Medulla oblongata (tissue), 1 donor: ENCODE data around the gene NUP62.
"Not testable (repeated sequence)": the region's sequence is repeated elsewhere in the genome, so short reads cannot be mapped to it uniquely, and the experiment has no call there.

Experiments
- DNase-seq: peaks from one replicate; pipeline ENCODE4 v3.0.0-alpha.2; 2015; ENCODE audit errors: extremely low spot score

The NUP62 gene, protein sequence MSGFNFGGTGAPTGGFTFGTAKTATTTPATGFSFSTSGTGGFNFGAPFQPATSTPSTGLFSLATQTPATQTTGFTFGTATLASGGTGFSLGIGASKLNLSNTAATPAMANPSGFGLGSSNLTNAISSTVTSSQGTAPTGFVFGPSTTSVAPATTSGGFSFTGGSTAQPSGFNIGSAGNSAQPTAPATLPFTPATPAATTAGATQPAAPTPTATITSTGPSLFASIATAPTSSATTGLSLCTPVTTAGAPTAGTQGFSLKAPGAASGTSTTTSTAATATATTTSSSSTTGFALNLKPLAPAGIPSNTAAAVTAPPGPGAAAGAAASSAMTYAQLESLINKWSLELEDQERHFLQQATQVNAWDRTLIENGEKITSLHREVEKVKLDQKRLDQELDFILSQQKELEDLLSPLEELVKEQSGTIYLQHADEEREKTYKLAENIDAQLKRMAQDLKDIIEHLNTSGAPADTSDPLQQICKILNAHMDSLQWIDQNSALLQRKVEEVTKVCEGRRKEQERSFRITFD

DNA sequence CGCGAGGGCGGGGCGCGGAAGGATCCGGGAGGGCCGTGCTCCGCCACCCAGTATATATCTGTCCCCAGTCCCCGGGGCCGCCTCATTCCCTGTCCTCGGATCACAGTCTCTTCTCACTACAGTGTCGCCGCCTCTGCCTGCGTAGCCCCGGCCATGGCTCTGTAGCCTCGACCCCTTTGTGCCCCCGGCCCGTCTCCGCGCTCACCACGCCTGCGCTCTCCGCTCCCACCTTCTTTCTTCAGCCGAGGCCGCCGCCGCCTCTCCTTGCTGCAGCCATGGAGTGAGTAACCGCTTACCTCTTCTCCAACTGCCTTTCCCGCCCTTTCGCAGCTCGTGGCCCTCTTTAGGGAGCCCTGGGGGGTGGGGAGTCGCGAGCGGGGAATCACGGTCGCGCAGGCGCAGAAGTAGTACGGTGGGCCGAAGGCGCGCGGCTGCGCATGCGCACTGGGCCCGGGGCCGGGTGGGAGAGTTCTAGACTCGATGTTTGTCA, at the start of gene NUP62, which contains the start of gene ATF5:
TSS of gene NUP62 (minus strand) at position 384 of the 490 bp plus-strand sequence. CDS start 19,697 bp downstream, outside the sequence.
TSS of gene ATF5 (plus strand) at position 85 of the 490 bp plus-strand sequence. CDS start 1,646 bp downstream, outside the sequence.
- peak; percentile 87 for DNase-seq

DNA sequence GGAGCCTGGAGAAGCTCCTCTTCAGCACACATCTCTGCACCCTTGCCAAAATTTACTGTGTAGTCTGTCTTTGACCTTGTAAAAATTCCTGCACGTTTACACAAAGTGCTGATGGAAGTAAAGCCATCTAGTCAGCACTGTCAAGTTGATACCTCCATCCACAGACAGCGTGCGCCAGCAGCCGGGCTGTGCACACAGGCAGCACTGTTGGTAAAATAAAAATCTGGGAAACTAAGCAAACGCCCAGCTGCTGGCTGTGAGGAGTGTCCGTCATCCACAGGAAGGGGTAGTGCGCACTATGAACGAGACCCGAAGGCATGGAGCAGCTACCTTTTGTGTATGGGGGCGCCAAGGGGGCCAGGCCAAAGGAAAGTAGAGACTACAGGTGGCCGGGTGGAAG, 49.0 kb upstream of the NUP62 start:
- no peak for DNase-seq

DNA sequence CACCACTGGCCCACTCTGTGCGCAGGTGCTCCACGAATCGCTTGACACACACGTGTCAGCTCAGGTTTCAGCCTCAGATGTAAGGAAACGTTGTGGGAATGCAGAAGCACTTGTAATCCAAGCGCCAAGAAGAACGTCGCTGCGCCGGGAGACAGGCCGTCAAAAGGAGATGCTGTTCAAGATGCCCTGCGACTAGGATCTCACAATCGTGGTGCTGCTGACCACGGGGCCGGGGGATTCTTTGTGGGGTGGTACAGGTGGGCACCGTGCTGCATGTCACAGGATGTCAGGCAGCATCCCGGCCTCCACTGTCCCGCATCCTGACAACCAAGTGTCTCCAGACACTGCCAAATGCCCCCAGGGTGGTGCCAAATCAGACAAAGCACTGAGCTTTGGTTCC, 48.6 kb upstream of the NUP62 start:
- DNase-seq: no peak

DNA sequence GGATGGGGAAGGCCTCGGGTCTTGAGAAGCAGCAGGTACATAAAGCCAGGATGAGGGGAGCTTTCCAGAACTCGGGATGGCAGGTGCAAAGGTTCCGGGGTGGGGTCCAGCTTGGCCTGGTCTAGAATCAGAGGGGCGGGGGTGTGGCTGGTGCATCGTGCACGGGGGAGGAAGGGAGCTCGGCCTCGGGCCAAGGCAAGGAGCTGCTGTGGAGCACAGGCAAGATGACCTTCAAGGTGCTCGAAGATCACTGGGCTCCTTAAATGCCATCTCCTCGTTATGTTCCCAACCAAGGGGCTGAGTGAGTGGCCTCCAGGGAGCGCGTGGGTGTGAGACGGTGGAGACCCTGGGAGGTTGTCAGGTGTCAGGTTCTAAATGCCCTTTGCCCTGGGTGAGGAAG, 47.8 kb upstream of the NUP62 start:
- DNase-seq: no peak

DNA sequence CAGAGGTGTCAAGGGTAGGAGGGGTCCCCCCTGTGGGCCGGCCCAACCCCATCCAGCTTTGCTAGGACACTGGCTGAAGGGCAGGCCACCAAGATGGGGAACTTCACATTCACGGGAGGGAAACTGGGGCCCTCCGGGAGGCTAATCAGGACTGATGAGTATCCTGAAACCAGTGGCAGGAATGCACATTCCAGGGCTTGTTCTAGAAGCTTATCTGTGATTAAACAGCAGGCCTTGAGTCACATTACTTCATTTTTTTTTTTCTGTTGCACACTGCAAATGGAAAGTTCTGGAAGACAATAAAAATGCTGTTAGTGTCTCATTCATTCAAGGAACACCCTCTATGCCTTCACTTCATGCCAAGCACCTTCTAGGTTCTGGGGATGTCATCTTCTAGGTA, 47.2 kb upstream of the NUP62 start:
- DNase-seq: no peak

DNA sequence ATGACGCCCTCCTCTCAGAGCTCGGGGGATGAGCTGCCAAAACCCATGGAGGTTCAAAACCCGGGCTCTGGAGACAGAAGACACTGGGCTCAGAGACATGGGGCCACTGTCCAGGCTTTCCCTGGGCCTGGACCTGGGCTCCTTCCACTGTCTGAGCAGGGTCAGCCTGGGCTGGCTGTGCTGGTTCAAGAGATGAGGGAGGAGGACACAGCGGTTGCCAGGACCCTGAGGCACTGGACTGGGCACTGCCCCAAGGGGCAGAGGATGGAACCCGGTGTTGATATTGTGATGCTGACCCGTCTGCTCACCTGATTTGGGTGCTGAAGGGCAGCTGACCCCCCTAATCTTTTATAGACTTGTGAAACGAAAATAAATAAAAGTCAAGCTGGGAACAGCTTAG, 45.7 kb upstream of the NUP62 start:
- no peak for DNase-seq

DNA sequence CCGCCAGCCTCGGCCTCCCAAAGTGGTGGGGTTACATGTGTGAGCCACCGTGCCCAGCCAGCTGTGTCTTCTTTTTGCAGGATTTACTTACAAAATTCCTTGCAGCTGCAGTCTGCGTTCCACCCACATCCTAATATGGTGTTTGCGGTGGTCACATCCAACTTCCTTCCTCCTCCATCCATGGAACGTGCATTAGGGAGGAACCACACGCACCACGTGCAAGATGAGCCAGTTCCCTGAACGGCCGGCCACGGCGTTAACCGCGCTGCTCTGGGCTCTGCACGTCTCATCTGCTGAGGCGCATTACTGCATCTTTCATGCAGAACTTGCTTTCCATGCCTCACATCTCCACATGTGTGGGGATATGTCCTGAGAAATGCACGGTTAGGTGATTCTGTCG, 44.7 kb upstream of the NUP62 start:
- DNase-seq: no peak

DNA sequence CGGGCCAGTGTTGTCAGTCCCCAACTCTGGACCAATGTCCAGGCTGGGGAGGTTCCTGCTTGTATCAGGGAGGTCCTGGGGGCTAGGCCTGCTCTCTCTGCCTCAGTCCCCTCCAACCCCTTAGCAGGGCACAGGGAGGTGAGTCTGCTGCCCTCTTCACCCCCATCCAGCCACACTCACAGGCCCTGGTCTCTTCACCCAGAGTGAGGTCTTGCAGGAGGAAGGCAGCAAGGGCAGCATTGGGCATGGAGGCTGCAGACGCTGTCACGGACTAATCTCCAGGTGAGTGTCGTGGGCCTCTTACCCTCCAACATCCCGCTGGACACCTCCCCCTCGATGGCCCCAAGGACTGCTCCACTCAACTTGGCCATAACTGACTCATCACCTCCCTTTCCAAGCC, 43.5 kb upstream of the NUP62 start:
- no peak for DNase-seq

DNA sequence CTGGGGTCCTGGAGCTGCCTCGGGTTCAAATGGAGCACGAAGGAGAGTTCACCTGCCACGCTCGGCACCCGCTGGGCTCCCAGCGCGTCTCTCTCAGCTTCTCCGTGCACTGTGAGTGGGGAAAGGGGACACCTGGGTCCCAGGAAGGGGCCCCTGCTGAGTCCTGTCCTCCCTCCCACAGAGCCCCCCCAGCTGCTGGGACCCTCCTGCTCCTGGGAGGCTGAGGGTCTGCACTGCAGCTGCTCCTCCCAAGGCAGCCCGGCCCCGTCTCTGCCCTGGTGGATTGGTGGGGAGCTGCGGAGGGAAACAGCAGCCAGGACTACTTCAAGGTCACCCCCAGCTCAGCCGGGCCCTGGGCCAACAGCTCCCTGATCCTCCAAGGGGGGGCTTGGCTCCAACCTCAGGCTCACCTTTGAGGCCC, 42.7 kb upstream of the NUP62 start:
- no peak for DNase-seq

DNA sequence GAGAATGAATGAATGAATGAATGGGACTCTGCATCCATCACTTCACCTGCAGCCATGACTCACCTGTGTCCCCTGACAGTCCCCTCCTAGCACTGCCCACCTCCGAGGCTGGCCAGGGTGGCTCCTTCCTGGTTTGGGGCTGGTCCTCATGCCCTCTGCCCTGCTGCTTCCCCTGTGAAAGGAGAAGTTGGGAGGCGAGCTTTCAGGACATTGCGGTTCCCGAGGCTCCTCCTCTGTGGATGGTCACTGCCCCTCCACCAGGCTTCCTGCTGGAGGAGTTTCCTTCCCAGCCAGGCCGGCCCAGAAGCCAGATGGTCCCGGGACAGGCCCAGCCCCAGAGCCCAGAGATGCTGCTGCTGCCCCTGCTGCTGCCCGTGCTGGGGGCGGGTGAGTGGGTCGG, 40.1 kb upstream of the NUP62 start:
- DNase-seq: peak; percentile 39

DNA sequence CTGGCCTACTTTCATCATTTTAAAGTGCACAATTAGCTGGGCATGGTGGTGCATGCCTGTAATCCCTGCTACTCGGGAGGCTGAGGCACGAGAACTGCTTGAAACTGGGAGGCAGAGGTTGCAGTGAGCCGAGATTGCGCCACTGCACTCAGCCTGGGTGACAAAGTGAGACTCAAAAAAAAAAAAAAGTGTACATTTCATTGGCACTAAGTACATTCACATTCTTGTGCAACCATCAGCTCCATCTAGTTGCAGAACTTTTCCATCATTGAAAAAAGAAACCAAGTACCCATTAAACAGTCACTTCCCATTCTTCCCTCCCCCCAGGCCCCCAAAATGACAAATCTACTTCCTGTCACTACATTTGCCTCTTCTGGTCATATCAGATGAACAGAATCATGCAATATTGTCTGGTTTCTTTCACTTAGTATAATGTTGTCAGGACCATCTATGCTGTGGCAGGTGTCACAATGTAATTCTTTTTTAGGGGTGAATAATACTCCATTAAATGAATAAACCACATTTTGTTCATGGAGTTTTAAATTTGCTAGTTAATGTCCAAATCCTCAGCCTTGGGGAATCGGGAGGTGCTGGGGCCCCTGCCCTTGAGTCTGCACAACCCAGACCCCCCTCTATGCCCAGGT, 39.1 kb upstream of the NUP62 start:
- peak; percentile 14 for DNase-seq

DNA sequence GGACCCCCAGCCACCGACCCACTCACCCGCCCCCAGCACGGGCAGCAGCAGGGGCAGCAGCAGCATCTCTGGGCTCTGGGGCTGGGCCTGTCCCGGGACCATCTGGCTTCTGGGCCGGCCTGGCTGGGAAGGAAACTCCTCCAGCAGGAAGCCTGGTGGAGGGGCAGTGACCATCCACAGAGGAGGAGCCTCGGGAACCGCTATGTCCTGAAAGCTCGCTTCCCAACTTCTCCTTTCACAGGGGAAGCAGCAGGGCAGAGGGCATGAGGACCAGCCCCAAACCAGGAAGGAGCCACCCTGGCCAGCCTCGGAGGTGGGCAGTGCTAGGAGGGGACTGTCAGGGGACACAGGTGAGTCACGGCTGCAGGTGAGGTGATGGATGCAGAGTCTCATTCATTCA, 31.7 kb upstream of the NUP62 start, which contains the start of gene SIGLEC11:
TSS of gene SIGLEC11 (minus strand) at position 193 of the 400 bp plus-strand sequence. CDS start at position 102, 91 bp downstream.
- DNase-seq: not testable (repeated sequence)

DNA sequence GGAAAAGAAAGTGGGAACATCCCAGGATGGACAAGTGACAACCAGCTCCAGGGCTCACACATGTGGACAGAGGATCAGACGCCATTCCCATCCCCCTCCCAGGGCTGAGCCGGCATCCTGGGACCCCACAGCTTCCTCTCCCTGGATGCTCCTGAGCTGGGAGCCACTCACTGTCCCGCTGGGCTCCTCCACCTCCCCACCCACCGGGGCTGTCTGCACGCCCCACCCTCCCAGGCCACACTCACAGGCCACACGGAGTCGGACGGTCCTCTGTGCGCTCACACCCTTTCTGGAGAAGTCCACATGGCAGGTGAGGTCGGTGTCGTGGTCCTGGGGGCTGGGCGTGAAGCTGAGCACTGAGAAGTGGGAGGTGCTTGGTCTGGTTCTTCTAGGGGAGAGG, 30.6 kb upstream of the NUP62 start:
- DNase-seq: not testable (repeated sequence)

DNA sequence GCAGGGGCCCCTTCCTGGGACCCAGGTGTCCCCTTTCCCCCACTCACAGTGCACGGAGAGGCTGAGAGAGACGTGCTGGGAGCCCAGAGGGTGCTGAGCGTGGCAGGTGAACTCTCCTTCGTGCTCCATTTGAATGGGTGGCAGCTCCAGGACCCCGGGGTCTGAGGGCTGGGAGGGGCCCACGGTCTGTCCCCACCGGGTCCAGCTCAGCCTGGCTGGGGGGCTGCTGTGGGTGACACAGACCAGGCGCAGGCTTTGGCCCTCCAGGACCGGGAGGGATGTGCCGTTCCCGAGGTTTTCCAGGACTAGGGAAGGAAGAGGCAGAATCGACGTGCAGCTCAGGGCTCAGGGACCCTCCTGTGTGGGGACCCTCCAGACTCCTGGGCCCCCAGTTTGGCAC, 29.3 kb upstream of the NUP62 start:
- DNase-seq: not testable (repeated sequence)

DNA sequence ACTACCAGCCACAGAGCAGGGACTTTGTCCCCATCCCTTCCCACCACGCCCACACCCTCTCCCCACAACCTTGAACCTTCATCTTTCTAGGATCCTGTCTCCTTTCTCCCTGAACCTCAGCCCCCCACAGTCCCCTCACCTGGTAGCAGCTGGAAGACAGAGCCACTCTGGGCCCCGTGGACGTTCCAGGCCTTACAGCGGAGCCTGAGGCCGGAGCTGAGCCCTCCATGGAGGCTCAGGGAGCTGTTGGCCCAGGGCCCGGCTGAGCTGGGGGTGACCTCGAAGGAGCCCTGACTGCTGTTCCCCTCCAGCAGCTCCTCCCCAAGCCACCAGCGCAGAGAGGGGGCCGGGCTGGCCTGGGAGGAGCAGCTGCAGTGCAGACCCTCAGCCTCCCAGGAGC, 28.8 kb upstream of the NUP62 start:
- DNase-seq: not testable (repeated sequence)

DNA sequence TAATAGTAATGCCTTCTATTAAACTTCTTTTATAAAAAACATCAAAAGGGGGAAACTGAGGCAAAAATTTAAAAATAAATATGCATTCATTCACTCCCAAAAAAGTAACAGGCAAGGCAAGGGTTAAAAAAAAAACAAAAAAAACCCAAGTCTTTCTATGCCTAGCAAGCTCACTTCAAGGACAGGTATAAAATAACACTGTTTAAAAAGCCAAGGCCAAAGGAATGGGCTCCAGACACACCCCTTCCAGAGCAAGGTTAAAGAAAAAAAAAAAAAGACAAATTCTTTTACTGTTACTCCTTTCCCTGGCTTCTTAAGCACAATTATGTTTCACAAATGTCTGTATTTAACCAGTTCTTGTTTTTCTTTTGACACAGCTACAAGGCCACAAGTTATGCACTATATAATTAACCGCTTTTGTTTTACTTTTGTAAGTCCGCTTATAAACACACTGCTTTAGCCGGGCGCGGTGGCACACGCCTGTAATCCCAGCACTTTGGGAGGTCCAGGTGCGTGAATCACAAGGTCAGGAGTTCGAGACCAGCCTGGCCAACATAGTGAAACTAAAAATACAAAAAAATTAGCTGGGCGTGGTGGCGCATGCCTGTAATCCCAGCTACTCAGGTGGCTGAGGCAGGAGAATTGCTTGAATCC, 28.1 kb upstream of the NUP62 start:
- no peak for DNase-seq

DNA sequence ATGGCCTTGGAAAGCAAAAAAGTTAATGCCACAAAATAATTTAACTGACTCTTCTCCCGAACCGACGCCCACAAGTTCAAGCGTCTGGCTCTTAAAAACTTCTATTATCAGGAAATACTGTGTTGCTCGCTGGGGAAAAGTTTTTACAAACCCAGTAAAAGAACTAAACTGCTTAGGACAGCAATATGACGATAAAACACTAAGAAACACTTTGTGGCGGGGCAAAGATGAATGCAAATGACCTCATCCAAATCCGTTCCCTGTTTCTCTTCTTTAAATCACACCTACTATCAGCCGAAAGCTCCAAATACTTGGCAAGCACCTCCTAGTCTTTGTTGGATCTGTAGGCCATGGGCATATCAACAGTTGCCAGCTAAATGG, 26.8 kb upstream of the NUP62 start:
- no peak for DNase-seq

DNA sequence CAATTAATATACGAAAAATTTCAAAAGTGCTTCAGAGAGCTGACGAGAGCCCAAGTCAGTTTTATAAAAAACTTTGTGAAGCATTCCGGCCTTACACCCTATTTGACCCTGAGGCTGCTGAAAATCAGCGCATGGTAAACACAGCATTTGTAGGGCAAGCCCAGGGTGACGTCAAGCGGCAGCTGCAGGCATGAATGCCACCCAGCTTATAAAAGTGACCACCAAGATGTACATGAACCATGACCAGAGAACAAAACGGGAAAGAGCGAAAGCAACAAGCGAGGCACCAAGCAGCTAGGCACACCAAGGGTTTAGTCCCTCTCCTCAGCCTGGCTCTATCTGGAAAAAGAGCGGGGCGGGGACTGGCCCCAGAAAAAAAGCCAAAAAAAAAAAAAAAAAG, 25.6 kb upstream of the NUP62 start:
- no peak for DNase-seq

DNA sequence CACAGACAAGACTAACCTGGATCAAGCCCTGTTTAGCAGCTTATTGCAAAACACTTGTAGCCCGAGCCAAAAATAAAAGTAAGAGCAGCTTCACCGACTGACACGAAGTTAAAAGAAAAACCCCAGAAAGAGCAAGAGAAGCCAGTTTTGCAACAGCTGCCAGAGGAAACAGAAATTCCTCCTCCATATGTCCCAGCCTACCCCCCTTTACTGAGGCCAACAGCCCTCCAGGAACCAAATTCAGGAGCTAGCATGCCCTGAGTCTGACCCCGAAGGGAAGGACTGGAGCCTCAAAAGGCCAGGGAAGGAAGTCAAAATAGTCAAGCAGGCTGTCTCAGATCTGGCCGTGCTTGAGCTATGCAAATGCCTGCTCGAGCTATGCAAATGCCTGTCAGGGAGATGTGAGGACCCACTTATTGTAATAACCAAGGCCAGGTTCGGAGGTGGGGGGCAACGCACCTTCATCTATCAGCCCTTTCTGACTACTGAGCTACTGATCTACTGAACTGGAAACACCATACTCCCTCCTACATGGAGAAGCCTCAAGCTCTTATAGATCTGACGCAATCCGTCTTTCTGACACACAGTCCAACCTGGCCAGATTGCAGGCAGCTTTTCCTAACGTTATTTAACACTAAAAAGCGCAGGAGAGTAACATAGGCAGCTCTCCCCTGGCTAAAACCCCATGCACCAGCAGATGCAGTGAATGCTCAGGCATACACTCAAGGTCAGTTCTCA, 25.0 kb upstream of the NUP62 start:
- no peak for DNase-seq

DNA sequence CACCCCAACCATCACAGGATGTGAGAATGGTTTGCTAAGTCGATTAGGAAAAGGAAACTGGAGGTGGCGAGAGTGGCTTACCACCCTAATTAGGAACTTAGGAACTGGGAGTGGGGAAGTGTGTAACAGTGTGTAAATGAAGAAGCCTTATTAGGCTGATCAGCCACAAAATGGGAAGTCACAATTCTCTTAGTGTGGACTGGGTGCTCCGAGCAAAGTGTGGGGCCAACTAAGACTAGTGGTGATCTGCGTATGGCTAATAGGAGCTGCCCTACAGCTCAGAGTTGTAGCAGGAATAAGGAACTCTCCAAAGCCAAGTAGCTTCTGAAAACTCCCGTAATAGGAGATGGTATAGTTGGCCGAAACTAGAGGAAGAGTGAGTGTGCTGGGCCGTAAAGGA, 24.1 kb upstream of the NUP62 start:
- DNase-seq: peak; percentile 19

DNA sequence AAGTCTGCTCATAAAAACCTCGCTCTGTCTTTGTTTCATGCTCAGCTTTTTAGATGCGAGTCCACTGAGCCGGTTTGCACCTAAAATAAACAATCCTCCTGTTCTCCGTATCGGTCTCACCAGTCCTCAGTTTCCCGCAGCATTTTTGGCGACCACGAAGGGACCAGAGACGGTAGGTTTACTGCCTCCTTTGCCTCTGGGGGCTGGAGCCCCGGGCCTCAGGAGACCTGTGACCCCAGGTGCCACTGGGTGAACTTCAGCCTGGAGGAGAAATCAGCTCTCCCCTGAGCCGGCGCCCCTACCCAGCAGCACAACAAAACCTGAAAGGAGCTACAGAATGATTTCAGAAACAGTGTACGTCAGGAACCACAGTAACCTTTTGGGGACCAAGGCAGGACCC, 23.6 kb upstream of the NUP62 start:
- DNase-seq: no peak

DNA sequence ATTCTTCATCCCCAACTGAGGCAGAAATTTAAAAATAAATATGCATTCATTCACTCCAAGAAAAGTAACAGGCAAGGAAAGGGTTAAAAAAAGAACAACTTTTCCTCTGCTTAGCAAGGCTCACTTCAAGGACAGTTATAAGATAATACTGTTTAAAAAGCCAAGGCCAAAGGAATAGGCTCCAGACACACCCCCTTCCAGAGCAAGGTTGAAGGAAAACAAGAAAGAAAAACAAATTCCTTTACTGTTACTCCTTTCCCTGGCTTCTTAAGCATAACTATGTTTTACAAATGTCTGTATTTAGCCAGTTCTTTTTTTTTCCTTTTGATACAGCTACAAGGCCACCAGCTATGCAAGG, 23.2 kb upstream of the NUP62 start:
- DNase-seq: no peak
